Limb (tissue), 2 donors: Measurements from ENCODE around the gene UCN3.

Source experiments
- DNase-seq, 2 donors: peaks; one replicate each; pipeline ENCODE4 v3.0.0-alpha.2; 2016; ENCODE audit errors: extremely low spot score in 2 of 2

The UCN3 gene

GRCh38 chr10:5364890-5365338 is at the start of gene UCN3:
Gene UCN3, plus strand, starts transcription at chr10:5364966. Its CDS starts 8,755 bp downstream, at chr10:5373721.
- no peak for DNase-seq

GRCh38 chr10:5317547-5318107 is 47.1 kb upstream of the UCN3 start:
- DNase-seq: no peak

GRCh38 chr10:5318148-5318547 is 46.6 kb upstream of the UCN3 start:
- no peak for DNase-seq

GRCh38 chr10:5319863-5320262 is 44.9 kb upstream of the UCN3 start:
- no peak for DNase-seq

GRCh38 chr10:5321273-5321672 is 43.5 kb upstream of the UCN3 start:
- no peak for DNase-seq

- DNase-seq: no peak
Observed at GRCh38 chr10:5323446-5323845, 41.3 kb upstream of the UCN3 start.

- DNase-seq: no peak
Observed at GRCh38 chr10:5325076-5325475, 39.7 kb upstream of the UCN3 start.

GRCh38 chr10:5334196-5334880 is 30.4 kb upstream of the UCN3 start:
- DNase-seq: no peak

GRCh38 chr10:5338010-5338409 is 26.8 kb upstream of the UCN3 start:
- DNase-seq: no peak

GRCh38 chr10:5343092-5343491 is 21.7 kb upstream of the UCN3 start:
- no peak for DNase-seq

- no peak for DNase-seq
Observed at GRCh38 chr10:5343561-5343960, 21.2 kb upstream of the UCN3 start.

- DNase-seq: no peak
Observed at GRCh38 chr10:5343979-5344378, 20.8 kb upstream of the UCN3 start.

GRCh38 chr10:5344746-5345145 is 20.0 kb upstream of the UCN3 start:
- DNase-seq: no peak

GRCh38 chr10:5346881-5347280 is 17.9 kb upstream of the UCN3 start:
- no peak for DNase-seq

GRCh38 chr10:5349362-5349761 is 15.4 kb upstream of the UCN3 start:
- DNase-seq: no peak

GRCh38 chr10:5354068-5354467 is 10.7 kb upstream of the UCN3 start:
- DNase-seq: no peak

- DNase-seq: no peak
Observed at GRCh38 chr10:5355594-5356301, 9.0 kb upstream of the UCN3 start.

GRCh38 chr10:5356302-5356763 is 8.4 kb upstream of the UCN3 start:
- DNase-seq: no peak

GRCh38 chr10:5360318-5360915 is 4.3 kb upstream of the UCN3 start:
- no peak for DNase-seq

- DNase-seq: no peak
Observed at GRCh38 chr10:5361966-5362365, 2.8 kb upstream of the UCN3 start.

- no peak for DNase-seq
Observed at GRCh38 chr10:5362873-5363272, 1.9 kb upstream of the UCN3 start.

GRCh38 chr10:5364374-5364773 is 392 bp upstream of the UCN3 start:
- no peak for DNase-seq
